ENCODE measurements around the gene TMEM95.

DNA sequence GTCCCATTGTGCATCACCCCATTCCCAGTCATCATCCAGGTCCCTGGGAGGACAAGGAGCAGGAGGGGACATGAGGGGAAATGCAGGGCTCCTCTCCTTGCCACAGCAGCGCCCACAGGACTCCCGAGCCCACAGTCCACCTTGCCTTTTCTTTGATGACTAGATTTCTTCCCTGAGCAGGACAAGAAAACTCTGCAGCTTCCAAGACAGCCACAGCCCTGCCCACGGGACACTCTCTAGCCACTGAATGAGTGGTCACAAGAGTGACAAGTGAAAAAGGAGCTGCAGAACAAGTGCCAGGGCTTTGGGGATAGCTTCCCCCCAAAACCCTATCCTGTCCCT lies 30.5 kb upstream of the TMEM95 start:
- TF ChIP-seq, protein P1, sequence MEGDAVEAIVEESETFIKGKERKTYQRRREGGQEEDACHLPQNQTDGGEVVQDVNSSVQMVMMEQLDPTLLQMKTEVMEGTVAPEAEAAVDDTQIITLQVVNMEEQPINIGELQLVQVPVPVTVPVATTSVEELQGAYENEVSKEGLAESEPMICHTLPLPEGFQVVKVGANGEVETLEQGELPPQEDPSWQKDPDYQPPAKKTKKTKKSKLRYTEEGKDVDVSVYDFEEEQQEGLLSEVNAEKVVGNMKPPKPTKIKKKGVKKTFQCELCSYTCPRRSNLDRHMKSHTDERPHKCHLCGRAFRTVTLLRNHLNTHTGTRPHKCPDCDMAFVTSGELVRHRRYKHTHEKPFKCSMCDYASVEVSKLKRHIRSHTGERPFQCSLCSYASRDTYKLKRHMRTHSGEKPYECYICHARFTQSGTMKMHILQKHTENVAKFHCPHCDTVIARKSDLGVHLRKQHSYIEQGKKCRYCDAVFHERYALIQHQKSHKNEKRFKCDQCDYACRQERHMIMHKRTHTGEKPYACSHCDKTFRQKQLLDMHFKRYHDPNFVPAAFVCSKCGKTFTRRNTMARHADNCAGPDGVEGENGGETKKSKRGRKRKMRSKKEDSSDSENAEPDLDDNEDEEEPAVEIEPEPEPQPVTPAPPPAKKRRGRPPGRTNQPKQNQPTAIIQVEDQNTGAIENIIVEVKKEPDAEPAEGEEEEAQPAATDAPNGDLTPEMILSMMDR (IDR thresholded peaks at IDR 0.05 in 2 of 3, conservative IDR thresholded peaks at IDR 0.05 in 1 of 3; ENCODE audit: borderline replicate concordance in 1 of 3, insufficient read depth in 1 of 3, low read depth in 2 of 3, low read length in 2 of 3) = no peak
- TF ChIP-seq CEBPB (IDR thresholded peaks at IDR 0.05; ENCODE audit: low read depth) = no peak
- TF ChIP-seq SIN3A (IDR thresholded peaks at IDR 0.05; ENCODE audit: low read depth) = no peak
- TF ChIP-seq, protein P2, sequence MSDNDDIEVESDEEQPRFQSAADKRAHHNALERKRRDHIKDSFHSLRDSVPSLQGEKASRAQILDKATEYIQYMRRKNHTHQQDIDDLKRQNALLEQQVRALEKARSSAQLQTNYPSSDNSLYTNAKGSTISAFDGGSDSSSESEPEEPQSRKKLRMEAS (IDR thresholded peaks at IDR 0.05) = no peak
- no peak for TF ChIP-seq RAD21 (IDR thresholded peaks at IDR 0.05; ENCODE audit: low read depth)
- TF ChIP-seq, protein P3, sequence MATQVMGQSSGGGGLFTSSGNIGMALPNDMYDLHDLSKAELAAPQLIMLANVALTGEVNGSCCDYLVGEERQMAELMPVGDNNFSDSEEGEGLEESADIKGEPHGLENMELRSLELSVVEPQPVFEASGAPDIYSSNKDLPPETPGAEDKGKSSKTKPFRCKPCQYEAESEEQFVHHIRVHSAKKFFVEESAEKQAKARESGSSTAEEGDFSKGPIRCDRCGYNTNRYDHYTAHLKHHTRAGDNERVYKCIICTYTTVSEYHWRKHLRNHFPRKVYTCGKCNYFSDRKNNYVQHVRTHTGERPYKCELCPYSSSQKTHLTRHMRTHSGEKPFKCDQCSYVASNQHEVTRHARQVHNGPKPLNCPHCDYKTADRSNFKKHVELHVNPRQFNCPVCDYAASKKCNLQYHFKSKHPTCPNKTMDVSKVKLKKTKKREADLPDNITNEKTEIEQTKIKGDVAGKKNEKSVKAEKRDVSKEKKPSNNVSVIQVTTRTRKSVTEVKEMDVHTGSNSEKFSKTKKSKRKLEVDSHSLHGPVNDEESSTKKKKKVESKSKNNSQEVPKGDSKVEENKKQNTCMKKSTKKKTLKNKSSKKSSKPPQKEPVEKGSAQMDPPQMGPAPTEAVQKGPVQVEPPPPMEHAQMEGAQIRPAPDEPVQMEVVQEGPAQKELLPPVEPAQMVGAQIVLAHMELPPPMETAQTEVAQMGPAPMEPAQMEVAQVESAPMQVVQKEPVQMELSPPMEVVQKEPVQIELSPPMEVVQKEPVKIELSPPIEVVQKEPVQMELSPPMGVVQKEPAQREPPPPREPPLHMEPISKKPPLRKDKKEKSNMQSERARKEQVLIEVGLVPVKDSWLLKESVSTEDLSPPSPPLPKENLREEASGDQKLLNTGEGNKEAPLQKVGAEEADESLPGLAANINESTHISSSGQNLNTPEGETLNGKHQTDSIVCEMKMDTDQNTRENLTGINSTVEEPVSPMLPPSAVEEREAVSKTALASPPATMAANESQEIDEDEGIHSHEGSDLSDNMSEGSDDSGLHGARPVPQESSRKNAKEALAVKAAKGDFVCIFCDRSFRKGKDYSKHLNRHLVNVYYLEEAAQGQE (IDR thresholded peaks at IDR 0.05; ENCODE audit: low read depth) = no peak
- TF ChIP-seq EZH2 (IDR thresholded peaks at IDR 0.05) = no peak
- TF ChIP-seq EZH2phosphoT487 (IDR thresholded peaks at IDR 0.05; ENCODE audit: borderline replicate concordance) = no peak
- TF ChIP-seq POLR2A (IDR thresholded peaks at IDR 0.05; ENCODE audit: borderline replicate concordance, extremely low read depth, insufficient read depth, insufficient read length) = no peak
- no peak for TF ChIP-seq ZNF274 (IDR thresholded peaks at IDR 0.05; ENCODE audit: low read depth, low read length)
